Measurements from ENCODE around the gene CIDEB. TPM values are rescaled to one million over a fixed set of nuclear protein-coding genes. Genes with fewer than 3 reads are reported as not detected.

Gene CIDEB
- total and polyA plus RNA-seq, 2 of the 13 experiments (the other 11 are each of a cell fraction or from before 2014, with no cell fraction given): 35.8 to 110 TPM

DNA sequence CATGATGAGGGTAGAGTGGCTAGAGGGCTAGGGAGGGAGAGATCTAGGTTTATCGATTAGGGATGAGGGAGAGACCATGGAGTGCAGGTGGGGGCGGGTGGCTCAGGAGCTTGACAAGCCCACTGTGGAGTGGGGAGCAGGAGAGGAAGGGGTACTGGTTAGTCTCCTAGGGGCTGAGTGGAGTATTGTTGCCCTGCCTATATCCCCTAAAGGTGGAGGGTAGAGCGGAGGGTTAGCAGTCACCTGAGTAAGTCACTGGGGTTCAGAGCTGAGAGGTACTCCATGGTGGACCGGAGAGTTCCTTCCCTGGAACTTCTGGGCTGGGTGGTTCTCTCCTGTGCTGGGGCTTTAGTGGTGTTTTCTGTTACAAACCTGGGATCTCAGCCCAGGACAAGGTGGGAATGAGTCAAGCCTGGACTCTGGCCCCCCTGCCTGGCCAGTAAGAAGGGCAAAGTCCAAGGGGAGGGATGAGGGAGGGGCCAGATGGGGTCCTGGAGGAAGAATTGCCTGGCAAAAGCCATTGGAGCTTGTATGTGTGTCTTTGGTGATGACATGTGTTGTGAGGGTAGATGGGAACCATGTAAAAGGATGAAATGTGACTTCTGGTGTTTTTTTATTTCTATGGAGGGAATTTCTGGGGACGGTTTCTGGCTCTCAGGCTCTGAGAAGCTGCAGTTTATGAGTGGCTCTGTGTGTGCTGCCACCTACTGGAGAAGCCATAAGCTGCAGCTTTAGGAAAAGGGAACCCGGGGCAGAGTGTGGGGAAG lies at the start of gene CIDEB (continued):
- TF ChIP-seq DR1 (CRISPR knock-in tag; IDR thresholded peaks at IDR 0.05) (no peak; the same call in 1 of the 2 replicates), SNAI1 (CRISPR knock-in tag; IDR thresholded peaks at IDR 0.05; ENCODE audit: borderline replicate concordance) (peak; percentile 91; the same call in 1 of the 2 replicates), YEATS2 (CRISPR knock-in tag; IDR thresholded peaks at IDR 0.05; ENCODE audit: borderline replicate concordance) (peak; percentile 93), HDAC6 (IDR thresholded peaks at IDR 0.05; ENCODE audit: low read depth, low read length) (no peak), ZNF644 (CRISPR knock-in tag; IDR thresholded peaks at IDR 0.05; ENCODE audit: low read depth) (peak; percentile 96), ZNF484 (CRISPR knock-in tag; IDR thresholded peaks at IDR 0.05; ENCODE audit: borderline replicate concordance, low read depth) (no peak; the same call in 1 of the 2 replicates), SPEN (CRISPR knock-in tag; IDR thresholded peaks at IDR 0.05; ENCODE audit: low read depth) (peak; percentile 78), ZNF746 (CRISPR knock-in tag; IDR thresholded peaks at IDR 0.05) (no peak), NONO (IDR thresholded peaks at IDR 0.05) (no peak; the same call in 1 of the 2 replicates), NONO (CRISPR knock-in tag; conservative IDR thresholded peaks at IDR 0.05) (no peak), CC2D1A (CRISPR knock-in tag; IDR thresholded peaks at IDR 0.05) (no peak), DMAP1 (CRISPR knock-in tag; IDR thresholded peaks at IDR 0.05) (peak; percentile 97), PRPF4 (IDR thresholded peaks at IDR 0.05; ENCODE audit: low read depth, low read length, poor library complexity, severe bottlenecking) (peak; percentile 51), ZNF44 (CRISPR knock-in tag; IDR thresholded peaks at IDR 0.05) (peak; percentile 97), ZNF850 (CRISPR knock-in tag; conservative IDR thresholded peaks at IDR 0.05) (no peak), IKZF4 (CRISPR knock-in tag; IDR thresholded peaks at IDR 0.05; ENCODE audit: borderline replicate concordance, low read depth, not compliant biosample characterization) (peak; percentile 79), SP2 (CRISPR knock-in tag; IDR thresholded peaks at IDR 0.05) (peak; percentile 39; the same call in 1 of the 2 replicates), ARNT2 (CRISPR knock-in tag; IDR thresholded peaks at IDR 0.05; ENCODE audit: low read depth) (peak; percentile 91), DPF2 (CRISPR knock-in tag; IDR thresholded peaks at IDR 0.05; ENCODE audit: borderline replicate concordance, low read depth) (peak; percentile 100), FOXA3 (CRISPR knock-in tag; IDR thresholded peaks at IDR 0.05) (peak; percentile 92)
- TF ChIP-seq, protein P1, sequence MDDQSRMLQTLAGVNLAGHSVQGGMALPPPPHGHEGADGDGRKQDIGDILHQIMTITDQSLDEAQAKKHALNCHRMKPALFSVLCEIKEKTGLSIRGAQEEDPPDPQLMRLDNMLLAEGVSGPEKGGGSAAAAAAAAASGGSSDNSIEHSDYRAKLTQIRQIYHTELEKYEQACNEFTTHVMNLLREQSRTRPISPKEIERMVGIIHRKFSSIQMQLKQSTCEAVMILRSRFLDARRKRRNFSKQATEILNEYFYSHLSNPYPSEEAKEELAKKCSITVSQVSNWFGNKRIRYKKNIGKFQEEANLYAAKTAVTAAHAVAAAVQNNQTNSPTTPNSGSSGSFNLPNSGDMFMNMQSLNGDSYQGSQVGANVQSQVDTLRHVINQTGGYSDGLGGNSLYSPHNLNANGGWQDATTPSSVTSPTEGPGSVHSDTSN (CRISPR knock-in tag; IDR thresholded peaks at IDR 0.05; ENCODE audit: borderline replicate concordance): no peak
- TF ChIP-seq, protein P2, sequence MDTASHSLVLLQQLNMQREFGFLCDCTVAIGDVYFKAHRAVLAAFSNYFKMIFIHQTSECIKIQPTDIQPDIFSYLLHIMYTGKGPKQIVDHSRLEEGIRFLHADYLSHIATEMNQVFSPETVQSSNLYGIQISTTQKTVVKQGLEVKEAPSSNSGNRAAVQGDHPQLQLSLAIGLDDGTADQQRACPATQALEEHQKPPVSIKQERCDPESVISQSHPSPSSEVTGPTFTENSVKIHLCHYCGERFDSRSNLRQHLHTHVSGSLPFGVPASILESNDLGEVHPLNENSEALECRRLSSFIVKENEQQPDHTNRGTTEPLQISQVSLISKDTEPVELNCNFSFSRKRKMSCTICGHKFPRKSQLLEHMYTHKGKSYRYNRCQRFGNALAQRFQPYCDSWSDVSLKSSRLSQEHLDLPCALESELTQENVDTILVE (CRISPR knock-in tag; IDR thresholded peaks at IDR 0.05): peak; percentile 92; the same call in 1 of the 2 replicates
- TF ChIP-seq, protein P3, sequence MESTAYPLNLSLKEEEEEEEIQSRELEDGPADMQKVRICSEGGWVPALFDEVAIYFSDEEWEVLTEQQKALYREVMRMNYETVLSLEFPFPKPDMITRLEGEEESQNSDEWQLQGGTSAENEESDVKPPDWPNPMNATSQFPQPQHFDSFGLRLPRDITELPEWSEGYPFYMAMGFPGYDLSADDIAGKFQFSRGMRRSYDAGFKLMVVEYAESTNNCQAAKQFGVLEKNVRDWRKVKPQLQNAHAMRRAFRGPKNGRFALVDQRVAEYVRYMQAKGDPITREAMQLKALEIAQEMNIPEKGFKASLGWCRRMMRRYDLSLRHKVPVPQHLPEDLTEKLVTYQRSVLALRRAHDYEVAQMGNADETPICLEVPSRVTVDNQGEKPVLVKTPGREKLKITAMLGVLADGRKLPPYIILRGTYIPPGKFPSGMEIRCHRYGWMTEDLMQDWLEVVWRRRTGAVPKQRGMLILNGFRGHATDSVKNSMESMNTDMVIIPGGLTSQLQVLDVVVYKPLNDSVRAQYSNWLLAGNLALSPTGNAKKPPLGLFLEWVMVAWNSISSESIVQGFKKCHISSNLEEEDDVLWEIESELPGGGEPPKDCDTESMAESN (CRISPR knock-in tag; conservative IDR thresholded peaks at IDR 0.05): peak; percentile 74; the same call in 1 of the 2 replicates
- TF ChIP-seq, protein P4, sequence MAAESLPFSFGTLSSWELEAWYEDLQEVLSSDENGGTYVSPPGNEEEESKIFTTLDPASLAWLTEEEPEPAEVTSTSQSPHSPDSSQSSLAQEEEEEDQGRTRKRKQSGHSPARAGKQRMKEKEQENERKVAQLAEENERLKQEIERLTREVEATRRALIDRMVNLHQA (CRISPR knock-in tag; IDR thresholded peaks at IDR 0.05): no peak

Measured in HepG2 (cell line).